SK-N-MC (cell line): ENCODE results near the gene L2HGDH.

Source experiments
- EZH2 ChIP-seq: fragments of 200-600 bp; sonication (generic); IDR thresholded peaks from one replicate; pipeline ENCODE4 v1.6.1; 2017; ENCODE audit warnings: antibody characterized with exemption
- POLR2AphosphoS5 ChIP-seq: IDR thresholded peaks from 2 replicates; pipeline ENCODE4 v1.6.1; 2012; ENCODE audit warnings: mild to moderate bottlenecking, low read depth, low read length, borderline replicate concordance

DNA sequence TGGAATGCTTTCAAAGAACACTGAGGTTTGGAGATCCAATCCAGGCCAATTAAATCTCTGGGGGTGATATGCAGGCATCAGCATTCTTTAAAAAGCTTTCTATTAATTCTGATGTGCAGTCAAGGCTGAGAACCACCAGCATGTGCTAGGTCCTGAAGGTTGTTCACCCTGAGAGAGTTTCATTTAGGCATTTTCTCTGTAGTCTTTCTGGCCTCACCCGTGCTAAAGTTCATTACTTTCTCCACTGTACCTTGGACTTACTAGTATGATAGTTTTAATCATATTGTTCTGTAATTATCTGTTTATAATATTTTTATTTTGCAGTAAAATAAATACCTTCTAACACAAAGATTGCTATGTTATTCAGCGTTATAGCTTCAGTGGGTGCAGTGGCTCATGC lies 113.5 kb downstream of the L2HGDH start:
- no peak for TF ChIP-seq EZH2
- TF ChIP-seq POLR2AphosphoS5, result no peak
